GM20431 (cell line): ENCODE data around the gene PLAAT3.
"Not testable (repeated sequence)": the region's sequence is repeated elsewhere in the genome, so short reads cannot be mapped to it uniquely, and the experiment has no call there.

Experiments
- in situ Hi-C: fragments of 300-500 bp; cut with MseI, MboI; formaldehyde crosslinking; loops from one replicate; pipeline ENCODE4 v1.15.0; 2020; ENCODE audit warnings: low sequenced_read_pairs; ENCODE audit not compliant: unreplicated experiment

The PLAAT3 gene

GRCh38 chr11:63609971-63610580, 4.2 kb downstream of the PLAAT3 start:
- in situ Hi-C loops = no loop called here

- in situ Hi-C loops = no loop called here
Measured at GRCh38 chr11:63609536-63609935, 4.7 kb downstream of the PLAAT3 start.

- in situ Hi-C loops = no loop called here
Measured at GRCh38 chr11:63608353-63609345, 5.6 kb downstream of the PLAAT3 start.

GRCh38 chr11:63603180-63603518, 11.1 kb downstream of the PLAAT3 start:
- in situ Hi-C loops = no loop called here

- in situ Hi-C loops = not testable (repeated sequence)
Measured at GRCh38 chr11:63602290-63603179, 11.7 kb downstream of the PLAAT3 start.

GRCh38 chr11:63599211-63600122, 14.8 kb downstream of the PLAAT3 start:
- in situ Hi-C loops = no loop called here

- in situ Hi-C loops = no loop called here
Measured at GRCh38 chr11:63598556-63598955, 15.7 kb downstream of the PLAAT3 start.

GRCh38 chr11:63595296-63595695, 18.9 kb downstream of the PLAAT3 start:
- in situ Hi-C loops = no loop called here

GRCh38 chr11:63592975-63593395, 21.2 kb downstream of the PLAAT3 start:
- in situ Hi-C loops = no loop called here

GRCh38 chr11:63590024-63590788, 24.0 kb downstream of the PLAAT3 start:
- in situ Hi-C loops = no loop called here

GRCh38 chr11:63589000-63589399, 25.2 kb downstream of the PLAAT3 start:
- in situ Hi-C loops = no loop called here

- in situ Hi-C loops = no loop called here
Measured at GRCh38 chr11:63586451-63587166, 27.6 kb downstream of the PLAAT3 start.

- in situ Hi-C loops = no loop called here
Measured at GRCh38 chr11:63583357-63583677, 30.9 kb downstream of the PLAAT3 start.

- in situ Hi-C loops = not testable (repeated sequence)
Measured at GRCh38 chr11:63581224-63581623, 33.0 kb downstream of the PLAAT3 start.

- in situ Hi-C loops = not testable (repeated sequence)
Measured at GRCh38 chr11:63578882-63579281, 35.4 kb downstream of the PLAAT3 start.

- in situ Hi-C loops = no loop called here
Measured at GRCh38 chr11:63574856-63575602, 39.2 kb downstream of the PLAAT3 start.
